Cardiac muscle cell (in vitro differentiated cells and primary cell): ENCODE measurements around the gene SH3RF3. TPM values are rescaled to one million over a fixed set of nuclear protein-coding genes. Genes with fewer than 3 reads are reported as not detected.

ENCODE experiments used
- DNase-seq, 2 donors: peaks; one replicate each; pipeline versions ENCODE4 v3.0.0 to v3.0.0-alpha.2; 2010 to 2017; ENCODE audit warnings: low read depth in 1 of 2, low spot score in 1 of 2
- H3K27ac ChIP-seq: fragments of 200-600 bp; sonication (generic); 2 replicates; pipeline ENCODE4 v1.5.1; 2016
- H3K27me3 ChIP-seq: fragments of 200-600 bp; sonication (generic); 2 replicates; pipeline ENCODE4 v1.6.0; 2016; ENCODE audit warnings: control low read depth
- H3K36me3 ChIP-seq: fragments of 200-600 bp; sonication (generic); 2 replicates; pipeline ENCODE4 v1.5.1; 2016; ENCODE audit warnings: control low read depth
- H3K4me1 ChIP-seq: fragments of 200-600 bp; sonication (generic); 2 replicates; pipeline ENCODE4 v1.8.1; 2017; ENCODE audit warnings: low read depth, mild to moderate bottlenecking, mixed run types
- H3K4me3 ChIP-seq: fragments of 200-600 bp; sonication (generic); 2 replicates; pipeline ENCODE4 v1.5.1; 2016; ENCODE audit warnings: mild to moderate bottlenecking
- H3K9me3 ChIP-seq: fragments of 200-600 bp; sonication (generic); 2 replicates; pipeline ENCODE4 v1.5.1; 2017; ENCODE audit warnings: low read depth, mild to moderate bottlenecking, control low read depth
- polyA plus RNA-seq: library from polyadenylated mRNA; unstranded; fragments of >200 nt; fragmentation: Nextera tagmentation; extraction: Ambion mirVana; gene quantifications from 2 replicates; pipeline ENCODE4 v1.2.1, GENCODE V29; 2016
- total RNA-seq: library from RNA; depleted of rRNA; stranded (reverse); fragments of >200 nt; gene quantifications from 2 replicates; pipeline ENCODE4 v1.2.3, GENCODE V29; 2016
- TF ChIP-seq, protein P1 (sequence below): IDR thresholded peaks from 2 replicates; pipeline ENCODE4 v1.5.1; 2012; ENCODE audit warnings: low read depth, mild to moderate bottlenecking, low read length

The SH3RF3 gene
- total and polyA plus RNA-seq, 2 experiments from 2014 or later: 1.2 to 1.7 TPM

DNA sequence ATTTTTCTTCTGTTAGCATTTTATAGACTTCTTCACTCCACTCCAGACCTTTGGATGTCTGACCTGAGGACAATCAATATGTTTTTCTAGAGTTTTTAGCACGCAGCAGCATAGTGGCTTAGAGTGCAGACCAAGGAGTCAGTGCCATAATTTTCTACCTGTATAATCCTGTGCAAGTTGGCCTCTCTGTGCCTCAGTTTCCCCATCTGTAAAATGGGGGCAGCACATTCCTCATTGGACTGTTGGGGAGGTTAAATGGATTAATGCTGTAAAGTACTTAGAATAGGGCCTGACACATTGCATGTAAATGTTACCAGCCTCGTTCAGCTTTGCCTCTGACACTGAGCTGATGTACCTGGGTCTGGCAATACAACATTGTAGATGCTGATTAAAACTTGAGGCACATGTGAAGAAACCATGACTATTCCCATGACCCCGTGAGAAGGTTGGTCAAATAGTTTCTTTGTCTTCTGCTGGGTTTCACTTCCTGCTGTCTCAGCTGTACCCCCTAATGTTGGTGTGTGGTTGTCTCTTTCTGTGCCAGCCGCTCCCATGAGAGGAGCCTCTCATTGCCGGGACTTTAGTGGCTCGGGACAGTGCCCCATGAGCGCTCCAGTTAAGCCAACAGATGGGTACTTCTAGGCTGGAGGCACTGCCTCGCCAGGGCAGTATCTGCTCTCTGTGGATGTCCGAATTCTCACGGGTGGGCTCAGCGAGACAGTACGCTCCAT, 125.3 kb downstream of the SH3RF3 start:
- no peak overlapping the region for H3K4me3 ChIP-seq
- peaks cover under 1% of the 10 kb centered on the region for H3K4me1 ChIP-seq
- no peaks in the 10 kb centered on the region for H3K9me3 ChIP-seq
- TF ChIP-seq, protein P1, sequence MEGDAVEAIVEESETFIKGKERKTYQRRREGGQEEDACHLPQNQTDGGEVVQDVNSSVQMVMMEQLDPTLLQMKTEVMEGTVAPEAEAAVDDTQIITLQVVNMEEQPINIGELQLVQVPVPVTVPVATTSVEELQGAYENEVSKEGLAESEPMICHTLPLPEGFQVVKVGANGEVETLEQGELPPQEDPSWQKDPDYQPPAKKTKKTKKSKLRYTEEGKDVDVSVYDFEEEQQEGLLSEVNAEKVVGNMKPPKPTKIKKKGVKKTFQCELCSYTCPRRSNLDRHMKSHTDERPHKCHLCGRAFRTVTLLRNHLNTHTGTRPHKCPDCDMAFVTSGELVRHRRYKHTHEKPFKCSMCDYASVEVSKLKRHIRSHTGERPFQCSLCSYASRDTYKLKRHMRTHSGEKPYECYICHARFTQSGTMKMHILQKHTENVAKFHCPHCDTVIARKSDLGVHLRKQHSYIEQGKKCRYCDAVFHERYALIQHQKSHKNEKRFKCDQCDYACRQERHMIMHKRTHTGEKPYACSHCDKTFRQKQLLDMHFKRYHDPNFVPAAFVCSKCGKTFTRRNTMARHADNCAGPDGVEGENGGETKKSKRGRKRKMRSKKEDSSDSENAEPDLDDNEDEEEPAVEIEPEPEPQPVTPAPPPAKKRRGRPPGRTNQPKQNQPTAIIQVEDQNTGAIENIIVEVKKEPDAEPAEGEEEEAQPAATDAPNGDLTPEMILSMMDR: no peak
- DNase-seq: no peak
- no peak overlapping the region for H3K27ac ChIP-seq
- peaks cover 16% of the 10 kb centered on the region for H3K27me3 ChIP-seq
- no peaks in the 10 kb centered on the region for H3K36me3 ChIP-seq

DNA sequence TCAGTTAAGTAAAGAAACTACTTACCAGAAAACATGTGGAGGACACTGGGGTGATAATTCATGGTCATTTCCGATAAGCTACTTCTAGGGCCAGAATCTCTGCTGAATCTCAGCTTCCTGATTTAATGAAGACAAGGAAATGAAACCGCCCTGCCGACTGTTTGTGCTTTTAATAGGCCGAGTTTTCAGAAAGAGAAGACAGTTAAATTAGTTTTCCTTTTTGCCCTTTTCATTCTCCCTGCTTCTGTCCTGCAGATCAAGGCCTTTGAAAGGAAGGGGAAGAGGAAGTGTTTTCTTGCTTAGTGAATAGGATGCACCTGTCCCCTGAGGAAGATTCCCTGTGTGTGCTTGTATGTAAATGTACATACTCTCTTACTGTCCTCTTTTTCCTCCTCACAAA, 126.6 kb downstream of the SH3RF3 start:
- Histone ChIP-seq H3K4me1 (peaks cover 6% of the 10 kb centered on the region), H3K36me3 (no peaks in the 10 kb centered on the region), H3K9me3 (no peaks in the 10 kb centered on the region), H3K4me3 (no peak overlapping the region), H3K27me3 (peaks cover 16% of the 10 kb centered on the region), H3K27ac (no peak overlapping the region)
- no peak for DNase-seq
- TF ChIP-seq, protein P1: no peak

DNA sequence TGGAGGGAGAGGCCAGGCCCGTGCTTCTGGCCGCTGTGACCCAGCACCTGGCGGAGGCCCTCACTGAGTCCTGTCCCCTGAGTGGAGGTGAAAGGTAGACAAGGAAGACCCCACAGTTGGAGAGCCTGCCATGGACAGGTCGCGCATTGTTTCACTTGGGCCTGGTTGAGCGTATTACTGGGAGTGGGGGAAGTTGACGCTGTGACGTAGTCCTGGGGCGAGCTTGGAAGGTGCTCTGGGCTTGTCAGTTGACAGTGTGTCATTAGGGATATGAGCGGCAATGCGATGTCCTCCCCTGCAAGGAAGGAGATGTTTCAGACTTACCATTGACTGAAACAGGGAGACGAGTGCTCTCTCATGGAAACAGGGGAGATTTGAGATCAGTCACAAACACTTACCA, 127.1 kb downstream of the SH3RF3 start:
- TF ChIP-seq, protein P1: no peak
- no peak overlapping the region for H3K4me3 ChIP-seq
- no peaks in the 10 kb centered on the region for H3K9me3 ChIP-seq
- H3K36me3 ChIP-seq: no peaks in the 10 kb centered on the region
- no peak overlapping the region for H3K27ac ChIP-seq
- H3K4me1 ChIP-seq: peaks cover 6% of the 10 kb centered on the region
- peaks cover 16% of the 10 kb centered on the region for H3K27me3 ChIP-seq
- DNase-seq: no peak

DNA sequence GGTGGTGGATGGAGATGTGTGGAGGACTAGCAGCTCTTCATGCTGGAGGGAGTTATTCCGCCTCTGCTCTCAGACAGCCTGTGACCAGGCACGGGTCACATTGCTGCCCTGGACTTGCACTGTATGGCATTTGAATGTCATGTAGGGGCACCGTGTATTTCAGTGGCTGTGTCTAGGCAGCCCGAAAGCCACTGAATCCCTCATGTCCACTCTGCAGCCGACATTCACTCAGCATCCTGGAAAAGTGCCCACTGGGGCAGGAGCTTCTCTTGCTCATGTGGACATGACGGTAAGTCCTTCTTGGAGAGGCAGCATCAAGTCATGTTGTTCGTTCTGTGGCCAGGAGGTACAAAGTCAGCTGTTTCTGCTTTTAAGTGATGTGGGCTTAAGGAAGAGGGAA, 127.9 kb downstream of the SH3RF3 start:
- Histone ChIP-seq H3K27ac (no peak overlapping the region), H3K9me3 (no peaks in the 10 kb centered on the region), H3K36me3 (no peaks in the 10 kb centered on the region), H3K27me3 (peaks cover 16% of the 10 kb centered on the region), H3K4me3 (no peak overlapping the region), H3K4me1 (peaks cover 6% of the 10 kb centered on the region)
- peak in 1 of 2 donors; percentile 65 for DNase-seq
- TF ChIP-seq, protein P1: no peak

DNA sequence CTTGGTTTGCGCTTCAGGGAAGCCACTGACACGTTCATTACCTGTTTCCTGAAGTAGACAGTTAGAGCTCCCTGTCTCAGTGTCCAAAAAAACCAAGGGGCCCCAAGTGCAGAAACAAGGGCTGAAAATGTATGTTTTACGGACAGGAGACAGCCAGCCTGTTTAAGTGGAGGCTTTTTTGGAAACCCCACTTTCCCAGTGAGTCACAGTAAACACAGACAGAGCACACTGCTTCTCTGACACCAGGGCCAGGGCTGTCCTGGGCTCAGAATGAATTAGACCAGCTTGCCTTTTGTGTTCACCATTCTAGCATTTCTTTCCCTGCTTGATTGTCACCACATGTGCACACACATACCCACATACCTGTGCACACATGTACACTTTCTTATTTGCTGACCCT, 128.6 kb downstream of the SH3RF3 start:
- TF ChIP-seq, protein P1: no peak
- Histone ChIP-seq H3K4me3 (no peak overlapping the region), H3K27me3 (peaks cover 16% of the 10 kb centered on the region), H3K36me3 (no peaks in the 10 kb centered on the region), H3K27ac (no peak overlapping the region), H3K4me1 (peaks cover 6% of the 10 kb centered on the region), H3K9me3 (no peaks in the 10 kb centered on the region)
- no peak for DNase-seq
